ENCODE data around the gene EEIG1. TPM values are rescaled to one million over a fixed set of nuclear protein-coding genes. Genes with fewer than 3 reads are reported as not detected.

EEIG1 gene
- total and polyA plus RNA-seq, 2 of the 4 experiments (the other 2 are of a cell fraction): 1.1 to 23.2 TPM

- ATAC-seq (ENCODE audit: low read depth) (no peak), DNase-seq (no peak)
- H3K56ac ChIP-seq (ENCODE audit: extremely low read depth, insufficient read depth, low read length): no peak overlapping the region
- no peak for TF ChIP-seq MAFK (IDR thresholded peaks at IDR 0.05; ENCODE audit: low read depth, low read length)
- no peak for TF ChIP-seq ELK1 (IDR thresholded peaks at IDR 0.05; ENCODE audit: borderline replicate concordance, low read depth, low read length)
- no peak for TF ChIP-seq MXI1 (IDR thresholded peaks at IDR 0.05; ENCODE audit: borderline replicate concordance, low read depth, low read length)
- TF ChIP-seq RAD21 (IDR thresholded peaks at IDR 0.05; ENCODE audit: low read length): no peak
- no peak for TF ChIP-seq MAZ (IDR thresholded peaks at IDR 0.05; ENCODE audit: borderline replicate concordance, low read depth, low read length)
- TF ChIP-seq CHD1 (IDR thresholded peaks at IDR 0.05; ENCODE audit: low read depth, low read length): no peak
- no peak for TF ChIP-seq POLR2A (IDR thresholded peaks at IDR 0.05; ENCODE audit: low read depth, low read length)
- dilution Hi-C loops (cut with HindIII; ENCODE audit: low sequenced_read_pairs, unreplicated experiment): no loop called here
- no peak overlapping the region for H3K9ac ChIP-seq (ENCODE audit: low read depth, low read length)
- no peak overlapping the region for H3K27ac ChIP-seq (ENCODE audit: insufficient read depth, low read length)
- no TSS peak for BruUV-seq (replicated peaks)
- H2AK9ac ChIP-seq (replicated peaks; ENCODE audit: low read depth, low read length, poor library complexity): no peak overlapping the region
- H3K79me1 ChIP-seq (ENCODE audit: low read depth in 1 of 2, low read length in 2 of 2): peaks cover 0 to 16% of the 10 kb centered on the region in 2 experiments; a peak in 1 of 4 replicates
- no peak overlapping the region for H2BK5ac ChIP-seq (ENCODE audit: low read depth, low read length, poor library complexity, severe bottlenecking)
- no peaks in the 10 kb centered on the region for H3K27me3 ChIP-seq (ENCODE audit: control insufficient read depth, insufficient read depth, low read length)
- WGBS, 2 experiments (ENCODE audit: extremely low coverage in 2 of 2, insufficient read length in 1 of 2): 94% methylated on average over 16 of the region's 24 CpGs; no CpG with 5 or more reads in 1 of the 2 experiments
- H2BK15ac ChIP-seq (ENCODE audit: low read depth, low read length): no peak overlapping the region
- H2AK5ac ChIP-seq (ENCODE audit: low read depth, low read length): no peak overlapping the region
- H3K4me1 ChIP-seq (ENCODE audit: control insufficient read depth, insufficient read depth, low read length): peaks cover 5% of the 10 kb centered on the region; the same call in 1 of the 2 replicates
- ChIA-PET CTCF (no interaction called here), POLR2A (ENCODE audit: unreplicated experiment) (no interaction called here)
- H4K8ac ChIP-seq (ENCODE audit: low read depth in 2 of 2, low read length in 2 of 2): no peak overlapping the region
- H2AFZ ChIP-seq (replicated peaks; ENCODE audit: low read length, poor library complexity): no peak overlapping the region
- H3K9me3 ChIP-seq (ENCODE audit: control insufficient read depth, insufficient read depth, low read length): no peaks in the 10 kb centered on the region
- H3K18ac ChIP-seq (ENCODE audit: low read depth, low read length): no peak overlapping the region
- intact Hi-C loops (cut with micrococcal nuclease): no loop called here
- peaks cover 6% of the 10 kb centered on the region; the same call in 1 of the 2 replicates for H3K9me1 ChIP-seq (ENCODE audit: insufficient read depth, low read length)
- H4K91ac ChIP-seq (ENCODE audit: insufficient read depth, low read depth, low read length): no peak overlapping the region
- H2BK120ac ChIP-seq (ENCODE audit: low read depth, low read length): no peak overlapping the region
- no peak overlapping the region for H4K5ac ChIP-seq (ENCODE audit: low read depth, low read length)
- no peak overlapping the region for H2BK20ac ChIP-seq (ENCODE audit: low read depth, low read length)
- peaks cover 12% of the 10 kb centered on the region for H4K20me1 ChIP-seq (ENCODE audit: insufficient read depth, low read length)
- no peak overlapping the region for H3K23ac ChIP-seq (ENCODE audit: low read depth, low read length)
- H3K4me3 ChIP-seq (ENCODE audit: insufficient read depth, low read depth, low read length): no peak overlapping the region
- no peak overlapping the region for H3K4ac ChIP-seq (ENCODE audit: low read depth, low read length)
- in situ Hi-C loops (cut with MboI; ENCODE audit: low sequenced_read_pairs): no loop called here
- H3K36me3 ChIP-seq (ENCODE audit: control insufficient read depth, insufficient read depth, low read length): peaks cover 33% of the 10 kb centered on the region
- no peak overlapping the region for H3K4me2 ChIP-seq (ENCODE audit: low read depth, low read length)
- H3K14ac ChIP-seq (replicated peaks; ENCODE audit: low read depth, low read length): no peak overlapping the region
These were observed 35.5 kb downstream of the EEIG1 start for GRCh38 chr9:127945338-127945737.
